H4 (cell line): ENCODE data around the gene BIN2. TPM values are rescaled to one million over a fixed set of nuclear protein-coding genes. Genes with fewer than 3 reads are reported as not detected.
"Not testable (repeated sequence)": the region's sequence is repeated elsewhere in the genome, so short reads cannot be mapped to it uniquely, and the experiment has no call there.

Experiments
- DNase-seq: peaks from one replicate; pipeline ENCODE4 v3.0.0-alpha.2; 2015; ENCODE audit warnings: low spot score
- total RNA-seq: library from RNA; depleted of rRNA; stranded (reverse); fragments of >200 nt; shearing (Covaris generic); gene quantifications from 2 replicates; pipeline ENCODE4 v1.2.3, GENCODE V29; 2014

The BIN2 gene
- total RNA-seq, 1 experiment from 2014 or later = not detected

- DNase-seq = no peak
Measured at GRCh38 chr12:51345681-51346080, 21.7 kb upstream of the BIN2 start.

GRCh38 chr12:51343201-51343600 is 19.2 kb upstream of the BIN2 start:
- DNase-seq = no peak

GRCh38 chr12:51342416-51342815 is 18.4 kb upstream of the BIN2 start:
- no peak for DNase-seq

GRCh38 chr12:51341251-51342007 is 17.5 kb upstream of the BIN2 start:
- DNase-seq = peak; percentile 59

- no peak for DNase-seq
Measured at GRCh38 chr12:51339750-51340149, 15.8 kb upstream of the BIN2 start.

- DNase-seq = not testable (repeated sequence)
Measured at GRCh38 chr12:51337336-51337735, 13.4 kb upstream of the BIN2 start.

GRCh38 chr12:51335931-51336330 is 12.0 kb upstream of the BIN2 start:
- no peak for DNase-seq

GRCh38 chr12:51334764-51335163 is 10.8 kb upstream of the BIN2 start:
- no peak for DNase-seq

- DNase-seq = no peak
Measured at GRCh38 chr12:51333536-51333935, 9.6 kb upstream of the BIN2 start.

GRCh38 chr12:51330186-51330585 is 6.2 kb upstream of the BIN2 start:
- DNase-seq = no peak

- DNase-seq = no peak
Measured at GRCh38 chr12:51329742-51330141, 5.8 kb upstream of the BIN2 start.

GRCh38 chr12:51328587-51328986 is 4.6 kb upstream of the BIN2 start:
- no peak for DNase-seq

GRCh38 chr12:51326698-51327439 is 2.9 kb upstream of the BIN2 start:
- DNase-seq = peak; percentile 84

- no peak for DNase-seq
Measured at GRCh38 chr12:51324953-51325352, 979 bp upstream of the BIN2 start.

- no peak for DNase-seq
Measured at GRCh38 chr12:51323317-51323960, 535 bp downstream of the BIN2 start.

GRCh38 chr12:51322452-51322851 is 1.5 kb downstream of the BIN2 start:
- no peak for DNase-seq

GRCh38 chr12:51321882-51322281 is 2.1 kb downstream of the BIN2 start:
- no peak for DNase-seq

- DNase-seq = peak; percentile 68
Measured at GRCh38 chr12:51320695-51321320, 3.2 kb downstream of the BIN2 start.

- DNase-seq = peak; percentile 35
Measured at GRCh38 chr12:51320311-51320694, 3.7 kb downstream of the BIN2 start.

- DNase-seq = peak; percentile 16
Measured at GRCh38 chr12:51318846-51319599, 5.0 kb downstream of the BIN2 start.

GRCh38 chr12:51318057-51318806 is 5.7 kb downstream of the BIN2 start:
- DNase-seq = not testable (repeated sequence)
